NCI-H2107 (cell line): ENCODE measurements around the gene ALKBH5.

Experiments
- DNase-seq: peaks from one replicate; lab custom pipeline; 2025; lab: John Stamatoyannopoulos, UW

Gene ALKBH5

GRCh38 chr17:18224053-18224386 lies 40.4 kb downstream of the ALKBH5 start:
- DNase-seq = no peak

GRCh38 chr17:18224387-18225120 lies 40.9 kb downstream of the ALKBH5 start:
- no peak for DNase-seq

DNA sequence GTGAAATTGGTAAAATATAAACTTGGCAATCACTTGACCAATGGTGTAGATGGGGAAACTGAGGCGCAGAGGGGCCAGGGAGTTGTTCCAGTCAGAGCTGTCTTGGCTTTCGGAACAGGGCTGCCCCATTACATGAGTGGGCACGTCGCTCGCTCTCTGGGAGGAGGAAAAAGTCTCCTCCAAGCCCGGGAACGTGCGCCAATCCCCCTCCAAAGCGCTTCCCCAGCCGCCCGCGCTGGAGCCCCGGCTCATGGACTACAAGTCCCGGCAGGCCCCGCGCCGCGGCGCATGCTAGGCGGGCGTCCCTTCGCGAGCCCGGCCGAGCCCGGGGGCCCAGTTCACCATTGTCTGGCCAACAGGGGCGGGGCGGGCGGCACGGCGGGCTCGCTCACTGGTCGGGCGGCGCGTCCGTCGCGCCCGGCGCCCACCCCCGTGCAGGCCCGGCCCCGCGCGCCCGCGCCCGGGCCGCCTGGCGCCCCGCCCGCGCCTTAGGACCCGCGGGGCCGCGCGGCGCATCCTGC lies 41.6 kb downstream of the ALKBH5 start, which contains the start of gene LLGL1:
Gene LLGL1, plus strand, starts transcription at position 515 of the 521 bp plus-strand sequence. CDS start 48 bp downstream, outside the sequence.
- peak; percentile 43 for DNase-seq

DNA sequence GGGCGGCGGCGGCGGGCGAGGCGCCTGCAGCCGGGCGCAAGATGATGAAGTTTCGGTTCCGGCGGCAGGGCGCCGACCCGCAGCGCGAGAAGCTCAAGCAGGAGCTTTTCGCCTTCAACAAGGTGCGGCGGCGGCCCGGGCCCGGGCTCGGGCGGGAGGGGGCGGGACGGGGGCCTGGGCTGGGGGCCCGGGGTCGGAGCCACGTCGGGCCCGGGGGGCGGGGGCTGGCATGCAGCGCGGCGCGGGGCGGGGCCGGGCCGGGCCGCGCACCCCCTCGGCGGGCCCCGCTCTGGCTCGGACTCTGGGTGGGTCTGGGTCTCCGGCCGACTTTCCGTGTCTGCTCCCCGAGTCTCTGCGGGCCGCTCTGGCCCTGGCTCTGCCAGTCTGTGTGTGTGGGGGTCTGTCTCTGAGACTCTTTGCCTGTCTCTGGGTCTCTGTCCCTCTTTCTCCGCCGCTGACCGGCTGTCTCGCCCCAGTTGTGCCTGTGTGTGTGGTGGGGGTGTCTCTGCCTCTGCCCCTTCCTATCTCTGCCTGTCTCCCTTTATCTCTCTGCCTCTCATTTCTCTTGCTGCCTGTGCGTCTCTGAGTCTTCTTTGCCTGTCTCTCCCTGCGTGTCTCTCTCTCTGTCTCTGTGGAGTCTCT lies 42.1 kb downstream of the ALKBH5 start:
- DNase-seq = no peak

GRCh38 chr17:18226284-18226945 lies 42.8 kb downstream of the ALKBH5 start:
- no peak for DNase-seq

DNA sequence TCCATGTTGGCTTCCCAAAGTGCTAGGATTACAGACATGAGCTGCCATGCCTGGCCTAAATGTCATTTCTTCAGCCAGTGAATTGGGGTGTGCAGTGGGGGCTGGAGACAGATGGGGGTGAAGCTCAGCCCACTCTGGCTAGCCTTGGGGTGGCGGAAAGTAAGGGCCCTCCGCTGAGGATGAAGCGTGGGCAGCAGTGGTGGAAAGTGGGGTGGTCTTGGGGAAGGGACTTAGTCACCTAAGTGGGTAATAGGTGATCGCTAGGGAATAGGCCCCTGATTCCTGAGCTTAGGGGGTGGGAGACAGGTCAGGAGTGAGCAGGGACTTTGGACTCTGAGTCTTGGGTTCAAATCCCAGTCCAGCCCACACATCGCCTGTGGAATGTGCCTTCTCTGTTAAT lies 44.0 kb downstream of the ALKBH5 start:
- no peak for DNase-seq

- DNase-seq = no peak
Observed at GRCh38 chr17:18228176-18228682, 44.6 kb downstream of the ALKBH5 start.

DNA sequence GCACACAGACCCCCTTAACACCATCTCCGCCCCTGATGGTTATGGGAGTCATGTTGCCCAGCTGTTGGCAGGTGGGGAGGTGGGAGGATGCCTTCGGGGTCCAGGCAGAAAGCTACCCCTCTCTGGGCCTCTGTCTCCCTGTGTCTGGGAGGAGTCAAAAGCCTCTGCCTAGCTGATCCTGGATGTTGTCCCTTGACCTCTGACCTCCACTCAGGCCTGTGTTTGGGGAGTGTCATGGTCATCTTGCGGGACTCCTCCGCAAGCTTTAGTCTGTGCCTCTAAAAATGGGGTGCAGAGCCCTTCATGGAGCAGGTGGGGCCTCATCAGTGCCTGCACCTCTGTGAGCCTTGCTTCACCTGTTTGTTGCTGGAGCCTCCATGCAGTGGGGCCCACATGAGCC lies 45.6 kb downstream of the ALKBH5 start:
- DNase-seq = no peak

DNA sequence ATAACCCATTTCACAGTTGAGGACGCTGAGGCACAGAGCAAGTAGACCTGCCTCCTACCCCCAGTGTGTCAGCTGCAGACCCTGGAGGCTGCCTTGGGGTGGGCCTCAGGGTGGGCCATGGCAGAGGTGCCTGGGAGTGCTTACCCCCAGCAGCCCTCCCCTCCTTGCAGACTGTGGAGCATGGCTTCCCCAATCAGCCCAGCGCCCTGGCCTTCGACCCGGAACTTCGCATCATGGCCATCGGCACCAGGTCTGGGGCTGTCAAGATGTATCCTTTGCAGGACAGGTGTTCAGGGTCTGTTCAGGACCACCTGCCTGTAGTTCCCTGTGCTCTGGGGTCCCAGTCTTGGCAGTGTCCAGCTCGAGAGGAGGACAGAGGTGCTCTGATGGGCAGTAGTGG lies 46.1 kb downstream of the ALKBH5 start:
- no peak for DNase-seq

DNA sequence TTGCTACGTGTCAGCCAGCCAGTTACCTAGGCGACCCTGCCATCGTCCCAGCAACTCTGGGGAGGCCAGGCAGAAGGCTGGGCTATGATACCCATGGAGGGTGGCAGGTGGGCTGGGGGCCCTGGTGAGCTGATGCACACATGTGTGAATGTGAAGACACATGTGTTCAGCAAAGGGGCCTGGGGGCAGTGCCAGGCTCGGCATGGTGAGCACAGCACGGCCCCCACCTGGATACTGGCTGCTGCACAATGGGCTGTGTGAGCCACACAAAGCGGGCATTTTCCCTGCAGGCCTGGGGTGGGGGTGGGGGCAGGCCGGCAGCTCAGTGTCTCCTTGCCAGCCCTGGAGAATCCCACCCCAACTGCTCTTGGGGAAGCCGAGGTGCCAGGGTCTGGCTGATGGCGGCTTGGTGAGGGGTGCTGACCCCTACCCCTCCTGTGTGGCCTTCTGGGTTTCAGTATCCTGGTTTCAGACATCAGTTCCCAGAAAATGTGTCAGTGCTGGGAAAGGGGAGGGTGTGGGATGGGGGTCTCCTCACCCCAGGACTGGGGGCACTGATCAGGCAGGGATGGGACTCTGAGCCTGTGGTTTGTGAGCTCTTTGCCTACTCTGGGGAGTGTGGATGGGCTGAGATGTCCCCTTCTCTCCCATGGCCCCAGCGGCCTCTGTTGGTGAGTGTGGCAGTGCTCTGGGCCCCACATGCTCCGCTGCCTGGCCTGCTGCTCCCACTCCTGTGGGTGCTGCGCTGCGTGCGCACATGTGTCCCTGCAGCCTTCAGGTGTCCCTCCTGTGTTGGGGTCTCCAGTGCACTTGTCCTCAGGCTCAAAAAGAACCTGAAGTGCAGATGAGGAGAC lies 46.9 kb downstream of the ALKBH5 start:
- DNase-seq = no peak

GRCh38 chr17:18231164-18231563 lies 47.5 kb downstream of the ALKBH5 start:
- DNase-seq = no peak

GRCh38 chr17:18233803-18234518 lies 50.3 kb downstream of the ALKBH5 start:
- DNase-seq = no peak

GRCh38 chr17:18234853-18235380 lies 51.3 kb downstream of the ALKBH5 start:
- no peak for DNase-seq

GRCh38 chr17:18235743-18236256 lies 52.2 kb downstream of the ALKBH5 start:
- no peak for DNase-seq

- no peak for DNase-seq
Observed at GRCh38 chr17:18236494-18236893, 52.9 kb downstream of the ALKBH5 start.

GRCh38 chr17:18237461-18237860 lies 53.8 kb downstream of the ALKBH5 start:
- no peak for DNase-seq

DNA sequence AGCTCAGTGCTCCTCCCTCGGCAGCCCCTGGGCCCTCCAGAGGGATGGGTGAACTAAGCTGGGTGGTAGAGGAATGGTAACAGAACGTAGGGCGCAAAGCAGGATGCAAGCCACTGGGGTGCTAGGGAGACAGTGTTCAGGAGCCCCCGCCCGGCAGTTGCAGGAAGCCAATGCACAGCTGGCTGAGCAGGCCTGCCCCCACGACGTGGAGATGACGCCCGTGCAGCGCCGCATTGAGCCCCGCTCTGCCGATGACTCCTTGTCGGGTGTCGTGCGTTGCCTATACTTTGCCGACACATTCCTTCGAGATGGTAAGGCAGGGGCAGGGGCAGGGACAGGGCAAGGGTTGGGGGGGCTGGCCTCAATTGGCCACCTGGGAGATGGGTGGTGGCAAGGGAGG lies 54.7 kb downstream of the ALKBH5 start:
- DNase-seq = no peak

DNA sequence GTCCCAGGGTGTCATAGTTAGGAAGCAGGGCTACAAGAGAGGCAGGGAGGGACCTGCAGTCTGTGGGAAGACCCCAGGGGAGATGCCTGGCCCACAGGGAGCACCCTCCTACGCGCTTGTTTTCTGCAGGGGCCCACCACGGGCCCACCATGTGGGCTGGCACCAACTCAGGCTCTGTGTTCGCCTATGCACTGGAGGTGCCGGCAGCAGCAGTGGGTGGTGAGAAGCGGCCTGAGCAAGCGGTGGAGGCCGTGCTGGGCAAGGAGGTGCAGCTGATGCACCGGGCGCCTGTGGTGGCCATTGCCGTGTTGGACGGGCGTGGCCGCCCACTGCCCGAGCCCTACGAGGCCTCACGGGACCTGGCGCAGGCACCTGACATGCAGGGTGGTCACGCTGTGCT lies 56.8 kb downstream of the ALKBH5 start:
- no peak for DNase-seq

DNA sequence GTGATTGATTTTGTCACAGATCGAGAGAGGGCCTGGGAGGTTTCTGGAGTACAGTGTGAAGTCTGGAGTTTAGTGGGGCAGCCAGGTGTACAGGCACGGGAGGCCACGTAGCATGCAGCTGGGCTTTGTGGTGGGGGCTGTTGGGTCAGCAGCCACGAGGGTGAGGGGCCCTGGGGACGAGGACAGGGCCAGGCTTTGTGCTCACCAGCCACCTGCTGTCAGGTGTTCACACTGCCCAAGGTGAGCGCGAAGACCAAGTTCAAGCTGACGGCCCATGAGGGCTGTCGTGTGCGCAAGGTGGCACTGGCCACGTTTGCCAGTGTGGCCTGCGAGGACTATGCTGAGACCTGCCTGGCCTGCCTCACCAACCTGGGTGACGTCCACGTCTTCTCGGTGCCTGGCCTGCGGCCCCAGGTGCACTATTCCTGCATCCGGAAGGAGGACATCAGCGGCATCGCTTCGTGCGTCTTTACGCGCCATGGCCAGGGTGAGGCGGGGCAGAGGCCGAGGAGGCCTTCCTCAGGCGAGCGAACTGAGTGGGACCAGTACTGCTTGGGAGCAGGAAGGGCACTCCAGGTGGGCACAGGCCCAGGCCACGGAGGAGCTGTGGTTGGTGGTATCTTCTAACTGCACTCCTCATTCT lies 57.7 kb downstream of the ALKBH5 start:
- no peak for DNase-seq
